Islet precursor cell (in vitro differentiated cells): Measurements from ENCODE around the gene GUCY1A2.
"Not testable (repeated sequence)": the region's sequence is repeated elsewhere in the genome, so short reads cannot be mapped to it uniquely, and the experiment has no call there.

Experiments
- DNase-seq: peaks from one replicate; pipeline ENCODE4 v3.0.0-alpha.2; 2018

The GUCY1A2 gene

DNA sequence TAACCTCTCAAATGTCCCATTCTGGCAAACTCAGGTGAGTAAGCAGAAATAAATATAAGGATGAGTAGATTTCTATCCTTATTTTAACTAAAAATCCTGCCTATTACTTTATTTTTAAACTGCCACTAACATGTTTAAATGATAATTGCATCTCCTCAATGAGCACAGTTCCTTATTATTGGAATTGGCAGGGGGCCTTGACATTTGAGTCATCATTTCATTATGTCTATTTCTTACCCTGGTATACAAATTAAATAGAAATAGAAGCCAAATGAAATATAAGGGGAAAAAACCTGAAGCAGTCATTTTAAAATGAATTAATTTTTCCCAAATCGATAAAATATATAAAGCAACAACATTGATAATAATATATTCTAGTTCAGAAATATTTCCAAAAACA is 81.2 kb downstream of the GUCY1A2 start:
- no peak for DNase-seq

DNA sequence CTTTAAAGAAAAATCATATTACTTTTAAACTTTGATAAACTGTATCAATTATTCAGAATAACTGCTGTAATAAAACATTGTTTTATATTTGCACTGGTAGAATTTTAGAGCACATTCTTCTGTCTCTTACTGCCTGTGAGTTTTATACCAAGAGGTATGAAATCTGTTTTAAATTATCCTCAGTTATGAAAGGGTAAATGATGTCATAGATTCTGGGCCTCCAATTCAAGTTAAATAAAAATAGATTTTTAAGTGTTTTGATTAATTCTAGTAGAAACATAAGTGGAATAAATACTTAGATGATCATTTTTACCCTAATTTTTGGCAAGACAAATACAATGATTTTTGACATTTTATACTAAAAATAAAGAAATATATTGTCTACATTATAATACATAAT is 93.0 kb downstream of the GUCY1A2 start:
- DNase-seq, result no peak

DNA sequence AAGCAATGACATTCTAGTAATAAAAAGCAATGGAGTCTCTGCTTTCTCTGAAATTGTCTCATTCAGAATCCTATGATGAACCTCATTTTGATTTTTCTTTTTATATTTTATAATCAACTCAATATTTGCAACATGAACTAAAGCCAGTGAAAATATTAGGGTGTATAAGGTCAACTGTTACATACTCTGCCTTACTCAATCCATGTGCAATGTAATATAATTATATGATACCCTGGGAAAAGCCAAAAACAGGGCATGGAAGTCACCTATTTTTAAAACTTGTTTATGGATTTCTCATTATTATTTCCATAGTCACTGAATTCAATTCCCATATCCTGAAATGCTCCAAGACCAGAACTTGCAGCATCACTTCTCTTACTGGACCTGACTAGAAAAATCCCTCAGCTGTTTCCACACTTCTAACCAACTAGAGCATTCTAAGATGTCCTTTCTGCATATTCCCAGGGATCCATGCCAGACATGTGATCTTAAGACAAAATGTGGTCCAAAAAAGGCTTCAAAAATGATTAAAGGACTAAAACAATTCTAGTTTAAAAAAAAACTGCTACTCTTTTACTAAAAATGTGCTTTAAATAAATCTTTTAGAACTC is 97.3 kb downstream of the GUCY1A2 start:
- no peak for DNase-seq

DNA sequence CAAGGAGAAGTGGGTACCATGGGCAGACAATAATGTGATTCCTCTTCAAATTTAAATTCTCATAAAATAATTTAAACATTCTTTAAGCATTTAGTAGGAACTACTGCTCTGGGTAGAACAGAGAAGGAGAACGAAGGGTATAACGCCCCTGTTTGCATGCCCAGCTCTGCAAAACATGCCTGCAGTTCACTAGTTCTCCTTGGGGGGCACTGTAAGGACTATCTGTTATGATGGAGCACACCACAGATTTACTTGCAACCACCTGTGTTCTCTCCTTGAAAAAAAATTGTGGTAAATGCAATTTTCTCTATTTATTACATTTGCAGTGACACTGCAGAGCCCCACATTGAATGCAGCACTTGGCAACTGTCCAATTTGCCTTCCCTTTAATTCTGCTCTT is 100.3 kb downstream of the GUCY1A2 start:
- DNase-seq, result peak; percentile 57

DNA sequence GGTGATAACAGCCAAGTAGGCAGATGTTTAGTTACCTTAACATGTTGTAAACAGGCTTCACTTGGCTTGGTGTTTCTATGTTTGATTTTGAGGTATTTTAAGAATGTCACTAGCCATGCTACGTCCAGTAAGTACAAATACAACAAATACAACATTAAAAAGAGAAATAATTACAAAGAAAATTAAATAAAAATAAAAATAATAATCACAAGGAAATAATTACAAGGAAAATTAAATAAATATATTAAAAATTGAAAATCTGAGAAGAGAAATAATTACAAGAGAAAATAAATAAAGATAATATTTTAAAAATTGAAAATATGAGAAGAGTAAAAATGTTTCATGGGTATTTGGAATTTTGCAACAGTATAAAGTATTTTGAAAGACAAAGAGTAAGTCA is 103.9 kb downstream of the GUCY1A2 start:
- no peak for DNase-seq

DNA sequence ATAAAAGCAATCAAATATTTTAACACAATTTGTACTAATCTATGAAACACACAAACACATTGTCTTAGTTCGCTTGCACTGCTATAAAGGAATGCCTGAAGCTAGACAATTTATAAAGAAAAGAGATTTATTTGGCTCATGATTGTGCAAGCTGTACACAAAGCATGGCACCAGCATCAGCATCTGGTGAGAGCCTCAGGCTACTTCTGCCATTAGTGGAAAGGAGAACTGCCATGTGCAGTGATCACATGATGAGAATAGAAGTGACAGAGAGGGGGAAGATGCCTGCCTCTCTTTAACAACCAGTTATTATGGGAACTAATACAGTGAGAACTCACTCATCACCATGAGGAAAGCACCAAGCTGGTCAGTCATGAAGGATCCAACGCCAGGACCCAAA is 105.1 kb downstream of the GUCY1A2 start:
- no peak for DNase-seq

DNA sequence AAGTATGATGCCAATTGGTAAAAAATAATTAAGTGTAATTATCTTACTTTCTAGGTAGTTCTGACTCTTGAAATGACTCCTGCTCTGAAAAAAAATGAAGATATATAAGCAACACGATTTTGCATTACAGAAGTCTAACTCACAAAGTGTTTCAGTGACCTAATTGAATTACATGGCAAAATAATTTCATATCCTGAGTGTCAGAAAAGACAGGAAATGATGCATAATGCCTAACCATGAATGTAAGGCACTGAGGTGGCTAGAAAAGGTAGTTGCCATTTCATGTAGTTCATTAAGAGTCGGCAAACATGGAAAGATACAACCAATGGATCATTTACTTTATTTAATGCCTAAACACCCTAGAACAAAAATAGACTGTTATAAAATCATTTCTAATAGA is 113.5 kb downstream of the GUCY1A2 start:
- DNase-seq, result no peak

DNA sequence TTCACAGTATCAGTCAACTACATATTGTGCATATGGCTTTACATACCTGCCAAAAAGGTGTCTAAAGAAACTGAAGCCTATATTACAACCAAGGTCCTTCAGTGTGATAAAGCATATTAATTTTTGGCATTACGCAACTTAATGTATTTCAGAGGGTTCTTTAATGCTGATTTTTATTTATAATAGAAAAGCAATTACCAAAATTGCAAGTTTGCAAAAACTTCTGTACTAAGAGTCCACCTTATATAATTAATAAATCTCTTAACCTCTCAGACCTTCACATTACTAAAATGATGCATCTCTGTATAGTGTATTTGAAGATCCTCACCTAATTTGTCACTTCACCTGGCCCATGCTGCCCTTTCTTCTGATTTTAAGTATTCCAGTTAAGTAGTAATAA is 128.6 kb downstream of the GUCY1A2 start:
- no peak for DNase-seq

DNA sequence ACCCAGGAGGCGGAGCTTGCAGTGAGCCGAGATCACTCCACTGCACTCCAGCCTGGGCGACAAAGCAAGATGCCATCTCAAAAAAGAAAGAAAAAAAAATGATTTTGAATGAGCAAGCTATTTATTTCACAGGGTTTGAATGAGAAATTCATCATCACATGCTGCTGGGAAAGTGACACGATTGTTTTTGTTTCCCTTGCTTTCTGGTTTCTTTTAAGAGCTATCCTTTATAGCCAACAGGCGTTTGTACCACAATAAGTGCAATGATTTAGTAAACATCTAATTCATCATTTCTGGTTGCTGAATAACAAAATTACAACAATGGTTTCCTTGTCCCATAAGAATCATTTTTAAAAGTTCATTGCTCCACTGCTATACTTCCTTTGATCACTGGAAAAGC is 129.9 kb downstream of the GUCY1A2 start:
- no peak for DNase-seq

DNA sequence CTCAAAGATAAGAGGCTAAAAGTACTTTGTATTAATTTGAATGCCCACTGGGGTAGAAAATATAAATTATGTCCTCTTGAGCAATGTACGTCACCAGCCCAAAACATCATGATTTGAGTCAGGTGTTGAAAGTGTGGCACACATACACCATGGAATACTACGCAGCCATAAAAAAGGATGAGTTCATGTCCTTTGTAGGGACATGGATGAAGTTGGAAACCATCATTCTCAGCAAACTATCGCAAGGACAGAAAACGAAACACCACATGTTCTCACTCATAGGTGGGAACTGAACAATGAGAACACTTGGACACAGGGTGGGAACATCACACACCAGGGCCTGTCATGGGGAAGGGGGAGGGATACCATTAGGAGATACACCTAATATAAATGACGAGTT is 134.6 kb downstream of the GUCY1A2 start:
- not testable (repeated sequence) for DNase-seq

DNA sequence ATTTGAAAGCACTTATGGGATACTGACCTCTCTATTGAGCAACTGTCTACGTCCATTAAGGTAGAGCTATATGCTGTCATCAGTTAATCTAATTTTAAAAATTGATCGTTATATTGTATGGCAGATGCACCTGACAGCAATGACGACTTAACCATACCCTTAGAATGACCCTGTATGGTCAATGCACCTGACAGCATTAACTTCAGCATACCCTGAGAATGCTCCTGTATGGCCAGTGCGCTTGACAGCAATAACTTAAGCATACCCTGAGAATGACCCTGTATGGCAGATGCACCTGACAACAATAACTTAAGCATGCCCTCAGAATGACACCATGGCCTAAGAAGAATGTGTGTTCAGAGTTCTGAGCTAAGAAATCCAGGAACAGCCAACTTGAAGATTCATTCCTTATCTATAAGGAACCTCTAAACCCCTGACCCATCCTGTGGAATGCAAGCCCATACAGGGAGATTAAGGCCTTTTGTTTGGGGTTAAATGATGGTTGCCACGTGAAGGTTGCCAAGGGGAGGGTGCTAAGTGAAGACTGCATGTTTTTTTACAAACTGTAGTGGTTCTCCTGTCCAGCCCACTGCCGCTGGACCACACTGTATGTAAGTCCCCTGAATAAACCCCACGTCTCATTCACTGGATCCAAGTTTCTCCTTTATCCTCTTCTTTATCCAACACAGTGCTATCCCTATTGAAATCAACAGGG is 138.3 kb downstream of the GUCY1A2 start:
- peak; percentile 58 for DNase-seq

DNA sequence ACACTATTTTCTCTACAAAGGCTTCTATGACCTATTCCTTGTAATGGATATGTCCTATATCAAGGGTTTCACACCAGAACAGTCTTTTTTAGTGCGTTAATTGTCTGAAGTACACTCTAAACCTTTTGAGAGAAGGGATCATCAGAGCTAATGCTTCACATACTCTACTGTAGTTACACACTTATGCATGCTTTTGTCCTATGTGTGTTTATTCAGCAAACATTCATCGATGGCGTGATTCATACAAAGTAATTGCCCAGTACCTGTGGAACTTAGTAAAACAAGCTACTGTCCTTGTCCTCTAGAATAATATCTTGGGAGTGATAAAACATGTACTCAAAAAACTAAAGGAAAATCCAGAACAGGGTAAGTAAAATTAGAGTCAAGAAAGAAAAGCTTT is 139.2 kb downstream of the GUCY1A2 start:
- DNase-seq, result no peak

DNA sequence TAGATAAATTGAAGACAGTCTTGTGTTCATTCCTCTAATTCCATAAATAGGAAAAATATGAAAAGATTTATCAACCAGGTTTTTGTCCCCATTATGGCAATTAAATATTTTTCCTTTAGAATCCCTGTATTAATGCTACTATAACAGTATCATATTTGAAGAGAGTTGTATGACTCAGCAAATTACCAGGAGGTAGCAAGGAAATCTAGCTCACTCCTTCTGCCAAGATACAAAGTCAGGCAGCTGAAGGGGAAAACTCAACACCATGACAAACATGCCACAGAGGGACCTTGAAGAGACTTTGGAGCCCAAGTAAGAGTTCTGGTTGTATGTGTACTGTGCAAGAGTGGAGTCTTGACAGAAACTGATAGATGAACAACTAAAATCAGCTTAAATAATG is 143.3 kb downstream of the GUCY1A2 start:
- DNase-seq, result no peak

DNA sequence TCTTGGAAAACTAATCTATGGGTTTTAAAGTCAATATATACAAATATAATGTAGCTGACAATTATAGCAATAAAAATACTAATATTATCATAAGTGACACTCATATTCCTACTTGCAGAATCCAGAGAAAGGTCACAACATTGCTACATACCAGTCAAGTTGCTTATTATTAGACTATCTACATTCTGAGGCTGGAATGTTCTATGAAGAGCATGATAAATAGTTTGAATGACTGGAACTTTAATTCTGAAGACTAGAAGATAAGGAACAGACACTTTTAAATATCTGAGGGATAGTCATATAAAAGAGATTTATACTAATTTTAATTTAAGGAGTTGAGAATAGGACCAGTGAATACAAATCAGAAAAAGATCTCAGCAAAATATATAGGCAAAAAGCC is 146.0 kb downstream of the GUCY1A2 start:
- DNase-seq, result no peak

DNA sequence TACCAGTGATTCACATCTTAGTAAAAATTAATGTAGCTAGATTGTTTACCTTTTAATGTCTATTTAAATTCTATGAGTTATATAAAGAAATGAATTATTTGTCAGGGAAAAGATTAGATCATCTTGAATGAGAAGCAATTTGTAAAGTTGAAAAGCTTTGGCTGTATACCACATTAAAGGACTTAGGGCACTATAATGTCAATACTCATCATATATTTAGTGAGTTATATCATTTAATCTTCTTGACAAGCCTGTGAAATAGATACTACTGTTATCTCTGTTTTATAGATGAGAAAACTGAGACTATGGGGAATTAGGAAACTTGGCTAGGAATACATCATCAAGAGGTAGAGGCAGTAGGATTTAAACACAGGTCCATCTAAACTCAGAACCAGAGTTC is 160.1 kb downstream of the GUCY1A2 start:
- no peak for DNase-seq

DNA sequence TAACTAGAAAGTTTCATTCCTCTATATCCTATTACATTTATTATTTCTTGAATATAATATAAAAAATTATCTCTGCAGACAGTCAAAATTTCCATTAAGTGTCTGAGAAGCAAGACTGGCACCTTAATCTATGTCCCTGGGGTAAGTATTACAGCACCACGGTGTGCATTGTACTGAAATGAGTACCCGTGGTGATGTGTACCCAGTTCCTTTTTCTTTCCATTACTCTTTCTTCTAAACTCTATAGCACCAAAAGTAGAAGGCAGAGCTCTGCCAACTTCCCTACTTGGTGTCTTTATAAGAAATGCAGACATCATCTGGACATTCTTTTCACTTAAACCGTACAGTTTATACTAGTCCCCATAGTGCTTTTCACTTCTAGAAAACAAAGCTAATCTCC is 161.7 kb downstream of the GUCY1A2 start:
- no peak for DNase-seq

DNA sequence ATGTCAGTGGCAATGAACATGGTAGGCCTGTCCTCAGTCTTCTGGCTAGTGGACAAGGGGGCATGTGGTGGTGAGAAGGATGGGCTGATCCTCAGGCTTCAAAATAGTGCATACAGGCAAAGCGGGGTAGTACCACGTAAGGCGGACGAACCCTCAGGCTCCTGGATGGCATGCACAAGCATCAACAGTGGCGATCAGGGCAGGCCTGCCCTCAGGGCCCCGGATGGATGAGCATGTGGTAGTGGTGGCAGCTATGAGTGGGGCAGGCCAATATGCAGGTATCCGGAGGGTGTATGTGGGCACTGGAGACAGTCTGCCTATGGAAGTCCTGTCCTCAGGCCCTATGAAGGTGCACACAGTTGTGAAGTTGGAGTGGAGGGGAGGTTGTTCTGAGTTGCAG is 163.8 kb downstream of the GUCY1A2 start:
- peak; percentile 34 for DNase-seq

DNA sequence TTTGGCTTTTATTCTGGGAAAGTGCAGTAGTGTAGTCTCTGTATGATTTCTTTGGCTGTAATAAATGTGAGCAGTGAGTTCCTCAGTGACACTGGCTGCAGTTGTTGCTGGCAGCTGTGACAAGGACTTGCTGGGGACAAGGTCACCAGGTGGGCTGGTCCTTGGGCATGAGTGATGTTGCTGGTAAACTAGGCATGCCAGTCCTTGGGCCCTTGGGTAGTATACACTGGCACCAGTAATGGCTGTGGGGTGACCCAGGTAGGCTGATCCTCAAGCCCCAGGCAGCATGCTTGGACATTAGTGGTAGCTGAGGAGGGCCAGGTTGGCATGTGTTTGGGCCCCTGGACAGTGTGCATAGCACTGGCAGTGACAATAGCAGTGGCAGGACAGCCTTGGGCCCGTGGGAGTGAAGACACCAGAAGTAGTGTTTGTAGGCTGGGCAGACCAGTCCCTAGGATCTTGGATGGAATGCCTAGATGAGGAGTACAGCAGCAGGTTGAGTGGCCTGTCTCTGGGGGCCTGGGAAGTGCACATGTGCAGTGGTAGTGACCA is 164.3 kb downstream of the GUCY1A2 start:
- no peak for DNase-seq

DNA sequence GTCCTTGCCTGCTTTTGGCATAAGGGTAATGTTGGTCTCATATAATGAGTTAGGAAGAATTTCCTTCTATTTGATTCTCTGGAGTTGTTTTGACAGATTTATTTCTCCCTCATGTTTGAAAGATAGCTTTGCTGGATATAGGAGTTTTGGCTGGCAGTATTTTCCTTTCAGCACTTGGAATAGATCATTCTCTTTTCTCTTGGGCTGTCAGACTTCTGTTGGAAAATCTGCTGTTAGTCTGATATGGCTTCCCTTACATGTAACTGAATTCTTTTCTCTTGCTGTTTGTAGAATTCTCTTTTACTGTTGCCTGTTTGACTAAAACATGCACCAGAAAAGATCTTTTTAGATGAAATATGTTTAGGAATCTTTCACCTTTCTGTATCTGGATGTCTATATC is 165.5 kb downstream of the GUCY1A2 start:
- no peak for DNase-seq

DNA sequence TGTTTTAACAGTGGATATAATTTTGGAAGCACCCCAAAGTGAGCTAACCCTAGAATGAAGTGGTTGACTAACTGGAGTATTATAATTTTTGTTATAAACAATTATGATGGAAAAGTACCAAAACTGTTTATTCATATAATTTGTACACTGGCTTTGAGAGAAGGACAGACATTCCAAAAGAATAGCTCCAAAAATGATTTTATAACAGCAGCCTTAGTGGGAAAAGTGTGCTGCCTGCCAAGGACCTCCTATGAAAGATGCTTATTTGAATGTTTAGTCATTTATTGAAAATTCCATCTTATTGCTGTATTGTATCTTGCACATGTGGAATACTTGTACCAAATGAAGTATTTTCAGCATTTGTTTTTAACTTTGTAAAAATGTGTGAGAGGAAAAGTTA is 169.8 kb downstream of the GUCY1A2 start:
- no peak for DNase-seq

DNA sequence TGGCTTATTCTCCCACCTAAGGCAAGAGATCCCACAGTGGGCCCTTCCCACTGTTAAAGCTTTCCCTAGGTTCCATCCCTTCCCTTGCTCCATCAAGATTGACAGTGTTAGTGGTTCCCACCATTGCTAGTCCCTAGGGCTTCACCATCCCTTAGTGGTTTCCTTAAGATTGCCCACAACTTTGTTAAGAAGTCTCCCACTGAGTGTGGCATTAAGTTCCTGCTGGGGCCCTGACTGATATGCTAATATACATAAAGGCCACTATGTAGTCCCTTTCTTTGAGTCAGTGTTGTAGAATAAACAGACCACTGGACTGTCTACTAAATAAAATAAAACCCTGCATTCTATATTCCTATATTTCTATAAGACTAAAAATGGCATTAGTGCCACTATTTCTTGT is 176.1 kb downstream of the GUCY1A2 start:
- DNase-seq, result no peak

DNA sequence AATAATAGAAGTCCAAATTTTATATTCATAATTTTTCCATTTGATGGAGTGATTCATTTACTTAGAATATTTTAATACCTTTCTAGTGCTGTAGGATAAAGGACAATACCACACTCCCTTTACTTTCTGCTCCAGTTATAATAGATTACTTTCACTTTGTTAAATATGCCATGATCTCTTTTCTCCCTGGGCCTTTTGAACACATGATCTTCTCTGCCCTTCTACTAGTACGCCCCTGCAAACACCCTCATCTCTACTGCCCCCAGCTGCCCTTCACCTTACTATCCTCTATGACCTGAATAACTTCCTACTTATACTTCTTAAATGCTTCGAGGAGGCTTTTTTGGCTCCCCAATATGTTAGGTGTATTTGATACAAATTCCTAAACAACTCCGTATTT is 177.3 kb downstream of the GUCY1A2 start:
- no peak for DNase-seq

DNA sequence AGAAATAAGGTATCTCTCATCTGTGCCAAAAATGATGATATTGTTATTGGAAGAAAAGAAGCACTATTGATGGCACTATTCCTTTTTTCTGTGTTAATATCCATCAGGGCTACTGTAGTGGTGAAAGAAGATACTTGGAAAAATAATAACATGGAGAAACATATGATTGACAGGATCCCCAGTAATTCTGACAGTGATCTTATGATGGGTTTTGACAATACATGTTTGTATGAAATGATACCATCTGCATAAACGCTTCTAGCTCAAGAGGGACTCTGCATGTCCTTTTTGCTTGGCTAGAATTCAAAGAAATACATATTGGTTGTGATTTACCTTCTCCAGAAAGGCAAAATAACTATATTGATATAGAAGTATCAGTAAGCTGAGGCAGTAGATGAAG is 178.1 kb downstream of the GUCY1A2 start:
- DNase-seq, result no peak

DNA sequence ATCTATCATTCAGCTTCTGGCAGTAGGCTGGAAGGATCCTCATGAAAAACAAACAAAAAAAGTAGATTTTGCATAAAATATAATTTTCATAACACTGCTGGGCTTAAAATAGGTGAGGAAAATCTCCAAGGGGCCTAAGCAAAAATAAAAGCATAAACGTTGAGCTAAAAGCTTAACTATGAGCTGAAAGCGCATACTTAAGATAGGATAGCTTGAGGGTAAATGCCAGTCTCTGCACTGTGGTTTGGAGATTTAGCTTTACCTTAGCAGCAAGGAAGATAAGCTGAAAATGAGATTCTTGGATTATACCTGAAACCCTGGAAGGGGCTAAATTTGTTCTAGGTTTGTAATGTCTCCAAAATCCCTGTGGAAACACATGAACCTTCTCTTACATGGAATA is 183.7 kb downstream of the GUCY1A2 start:
- DNase-seq, result no peak

DNA sequence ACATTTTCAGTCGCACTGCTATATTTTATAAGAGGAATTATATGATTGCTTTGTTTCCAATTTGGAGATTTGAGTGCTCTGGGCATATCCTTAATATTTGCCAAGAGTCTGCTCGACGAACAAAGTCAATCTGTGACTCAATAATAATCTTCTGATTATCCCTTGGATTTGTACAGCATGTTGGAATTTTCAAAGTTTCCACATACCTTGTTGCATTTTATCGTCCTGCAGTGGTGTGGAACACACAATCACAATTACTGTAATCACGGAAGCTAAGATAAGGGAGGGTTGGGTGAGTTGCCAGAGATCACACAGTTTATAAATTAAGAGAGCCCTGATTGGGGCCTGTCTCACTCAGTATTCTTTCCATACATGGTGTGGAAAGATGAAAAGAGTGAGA is 189.3 kb downstream of the GUCY1A2 start:
- no peak for DNase-seq
